Spleen (tissue), 11 donors: Measurements from ENCODE around the gene IQGAP2. TPM values are rescaled to one million over a fixed set of nuclear protein-coding genes. Genes with fewer than 3 reads are reported as not detected.
"Not testable (repeated sequence)": the region's sequence is repeated elsewhere in the genome, so short reads cannot be mapped to it uniquely, and the experiment has no call there.

ENCODE experiments used
- DNase-seq: peaks from one replicate; pipeline ENCODE4 v3.0.0-alpha.2; 2020
- H3K27ac ChIP-seq, 8 donors: fragments of 200-600 bp; sonication (generic) in 7 of 8; 1 replicate in 4 of 8; 2 replicates in 4 of 8; pipeline versions ENCODE4 v1.5.0 to v1.8.0; 2016 to 2021; ENCODE audit warnings: inconsistent platforms in 4 of 8, mild to moderate bottlenecking in 4 of 8, moderate library complexity in 1 of 8
- H3K27me3 ChIP-seq, 7 donors: fragments of 200-600 bp; sonication (generic) in 6 of 7; replicated peaks in 1 of 7; 1 replicate in 4 of 7; 2 replicates in 3 of 7; pipeline versions ENCODE4 v1.5.0 to v1.8.0; 2016 to 2021; ENCODE audit warnings: inconsistent platforms in 3 of 7, mild to moderate bottlenecking in 1 of 7
- H3K36me3 ChIP-seq, 6 donors: fragments of 200-600 bp; sonication (generic) in 5 of 6; 1 replicate in 4 of 6; 2 replicates in 2 of 6; pipeline versions ENCODE4 v1.5.0 to v1.8.0; 2016 to 2021; ENCODE audit warnings: inconsistent platforms in 2 of 6
- H3K4me1 ChIP-seq, 6 donors: fragments of 200-600 bp; sonication (generic) in 5 of 6; 1 replicate in 3 of 6; 2 replicates in 3 of 6; pipeline versions ENCODE4 v1.5.0 to v1.8.0; 2016 to 2021; ENCODE audit warnings: inconsistent platforms in 3 of 6
- H3K4me3 ChIP-seq, 8 donors: fragments of 200-600 bp; sonication (generic) in 7 of 8; 1 replicate in 4 of 8; 2 replicates in 4 of 8; pipeline versions ENCODE4 v1.5.0 to v1.8.0; 2016 to 2021; ENCODE audit warnings: inconsistent platforms in 4 of 8, mild to moderate bottlenecking in 4 of 8, moderate library complexity in 2 of 8
- H3K9me3 ChIP-seq, 8 donors: fragments of 200-600 bp; sonication (generic) in 7 of 8; 1 replicate in 4 of 8; 2 replicates in 4 of 8; pipeline versions ENCODE4 v1.5.0 to v1.8.0; 2016 to 2021; ENCODE audit warnings: inconsistent platforms in 4 of 8
- POLR2A ChIP-seq, 3 donors: fragments of 450-650 bp; IDR thresholded peaks; one replicate each; pipeline ENCODE4 v1.5.1; 2017; ENCODE audit warnings: antibody characterized with exemption in 3 of 3, mild to moderate bottlenecking in 1 of 3
- POLR2AphosphoS5 ChIP-seq, 3 donors: sonication (generic); formaldehyde crosslinking; IDR thresholded peaks; one replicate each; pipeline ENCODE4 v1.5.1; 2017; ENCODE audit warnings: antibody characterized with exemption in 3 of 3
- WGBS, 5 donors: extraction: QIAGEN DNeasy Blood & Tissue Kit in 3 of 5; methylation state at CpG; one replicate each; pipeline versions ENCODE4 v1.1.5 to v1.1.7; 2013 to 2018; 5-methylcytosine and 5-hydroxymethylcytosine counted together
- intact Hi-C: fragments of 100-400 bp; cut with DNase I; formaldehyde crosslinking; loops from one replicate; pipeline ENCODE4 v1.15.0; 2023; ENCODE audit warnings: low total_unique reads
- polyA plus RNA-seq, 3 donors: library from polyadenylated mRNA; stranded (reverse); fragments of 200-250 nt; gene quantifications; one replicate each; pipeline ENCODE4 v1.2.1, GENCODE V29; 2013
- total RNA-seq, 7 donors: library from RNA; depleted of rRNA in 3 of 7; stranded (reverse); fragments of >200 nt in 3 of 7; fragmentation: NEBNext Ultra II Directional in 4 of 7; extraction: Animal tissue kit (Norgen Biotek cat#: 25700) in 4 of 7; gene quantifications; one replicate each; pipeline versions ENCODE4 v1.1.0 to v1.2.1, GENCODE V29; 2016 to 2021
- TF ChIP-seq, protein P1 (sequence below), 11 experiments: fragments of 200-600 bp in 7 of 11; fragments of 450-650 bp in 4 of 11; sonication (generic) in 4 of 11; IDR thresholded peaks in 8 of 11; conservative IDR thresholded peaks in 3 of 11; 1 replicate in 7 of 11; 2 replicates in 4 of 11; pipeline versions ENCODE4 v1.4.0 to v1.8.0; 2016 to 2021; ENCODE audit warnings: antibody characterized with exemption in 11 of 11, inconsistent platforms in 4 of 11, mild to moderate bottlenecking in 1 of 11
- donor health status: healthy with polysubstance abuse.
- donor health status: DM: no; HTN: no; CAD: no; lungs with moderate emphysema.
- donor health status: DM: no; HTN: no; CAD: no.
- donor health status: Bipolar disorder and iron deficiency.
- donor health status: healthy.
- donor health status: DM: no; HTN: no; CAD: no.
- donor health status: DM: yes; HTN: yes; CAD: no.

Gene IQGAP2
- total and polyA plus RNA-seq, 10 donors, result 9.3 to 83.6 (median 52.8) TPM

DNA sequence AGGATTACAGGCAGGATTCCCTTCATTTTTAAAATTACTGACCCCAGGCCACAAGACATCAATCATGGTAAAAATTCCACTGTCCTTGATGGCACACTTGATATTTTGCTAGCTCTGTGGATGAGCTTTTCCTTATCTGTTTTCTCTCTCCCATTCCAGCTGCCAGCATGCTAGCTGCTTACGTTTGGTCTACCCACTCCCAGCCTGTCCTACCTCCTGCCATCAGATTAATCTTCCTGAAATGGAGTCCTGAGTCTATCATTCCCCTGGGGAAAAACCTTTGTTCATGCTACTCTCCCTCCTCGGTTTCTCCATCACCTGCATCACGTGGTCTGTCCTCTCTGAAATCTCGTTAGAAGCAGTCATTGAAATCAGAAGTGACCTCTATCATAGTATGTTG is 111.2 kb downstream of the IQGAP2 start:
- no peak overlapping the region for H3K27ac ChIP-seq
- intact Hi-C loops, result no loop called here
- H3K36me3 ChIP-seq, result peaks cover 0 to 11% (median 0%) of the 10 kb centered on the region in 6 donors
- H3K4me1 ChIP-seq, result no peaks in the 10 kb centered on the region
- 74 to 86% (median 82%) methylated on average over 4 of the region's 4 CpGs for WGBS, 5 donors
- no peak overlapping the region for H3K4me3 ChIP-seq
- no peak for TF ChIP-seq POLR2A (IDR thresholded peaks at IDR 0.05)
- TF ChIP-seq, protein P1, sequence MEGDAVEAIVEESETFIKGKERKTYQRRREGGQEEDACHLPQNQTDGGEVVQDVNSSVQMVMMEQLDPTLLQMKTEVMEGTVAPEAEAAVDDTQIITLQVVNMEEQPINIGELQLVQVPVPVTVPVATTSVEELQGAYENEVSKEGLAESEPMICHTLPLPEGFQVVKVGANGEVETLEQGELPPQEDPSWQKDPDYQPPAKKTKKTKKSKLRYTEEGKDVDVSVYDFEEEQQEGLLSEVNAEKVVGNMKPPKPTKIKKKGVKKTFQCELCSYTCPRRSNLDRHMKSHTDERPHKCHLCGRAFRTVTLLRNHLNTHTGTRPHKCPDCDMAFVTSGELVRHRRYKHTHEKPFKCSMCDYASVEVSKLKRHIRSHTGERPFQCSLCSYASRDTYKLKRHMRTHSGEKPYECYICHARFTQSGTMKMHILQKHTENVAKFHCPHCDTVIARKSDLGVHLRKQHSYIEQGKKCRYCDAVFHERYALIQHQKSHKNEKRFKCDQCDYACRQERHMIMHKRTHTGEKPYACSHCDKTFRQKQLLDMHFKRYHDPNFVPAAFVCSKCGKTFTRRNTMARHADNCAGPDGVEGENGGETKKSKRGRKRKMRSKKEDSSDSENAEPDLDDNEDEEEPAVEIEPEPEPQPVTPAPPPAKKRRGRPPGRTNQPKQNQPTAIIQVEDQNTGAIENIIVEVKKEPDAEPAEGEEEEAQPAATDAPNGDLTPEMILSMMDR (IDR thresholded peaks at IDR 0.05 in 8 of 11, conservative IDR thresholded peaks at IDR 0.05 in 3 of 11), result no peak
- H3K9me3 ChIP-seq, result peaks cover 0 to 12% (median 3%) of the 10 kb centered on the region in 8 donors
- no peak for DNase-seq
- H3K27me3 ChIP-seq, result no peaks in the 10 kb centered on the region

DNA sequence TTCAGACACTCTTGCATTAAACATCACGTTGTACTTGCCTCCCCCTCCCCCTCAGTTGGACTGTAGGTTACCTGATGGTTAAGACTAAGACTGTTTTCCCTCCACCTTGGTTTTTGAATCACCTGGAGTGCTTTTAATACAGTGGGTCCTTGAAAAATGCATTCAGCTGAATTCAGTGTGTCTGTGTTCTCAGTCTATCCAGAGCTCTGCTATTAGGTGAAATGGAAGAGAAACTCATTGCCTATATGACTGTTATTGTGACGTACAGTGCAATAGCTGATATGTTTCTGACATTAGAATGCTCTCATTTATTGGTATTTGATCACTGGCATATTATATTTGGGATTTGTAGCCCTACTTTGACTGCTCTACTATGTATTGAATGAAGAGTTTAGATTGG is 111.6 kb downstream of the IQGAP2 start:
- intact Hi-C loops, result no loop called here
- no peak for DNase-seq
- H3K27me3 ChIP-seq, result no peaks in the 10 kb centered on the region
- no peaks in the 10 kb centered on the region for H3K4me1 ChIP-seq
- TF ChIP-seq, protein P1 (IDR thresholded peaks at IDR 0.05 in 8 of 11, conservative IDR thresholded peaks at IDR 0.05 in 3 of 11), result no peak
- TF ChIP-seq POLR2A (IDR thresholded peaks at IDR 0.05), result no peak
- TF ChIP-seq POLR2AphosphoS5 (IDR thresholded peaks at IDR 0.05), result no peak
- no peak overlapping the region for H3K27ac ChIP-seq
- H3K4me3 ChIP-seq, result no peak overlapping the region
- H3K9me3 ChIP-seq, result peaks cover 0 to 12% (median 3%) of the 10 kb centered on the region in 8 donors
- WGBS, 5 donors, result 70 to 92% (median 83%) methylated on average over 2 of the region's 2 CpGs
- H3K36me3 ChIP-seq, result peaks cover 0 to 11% (median 0%) of the 10 kb centered on the region in 6 donors

DNA sequence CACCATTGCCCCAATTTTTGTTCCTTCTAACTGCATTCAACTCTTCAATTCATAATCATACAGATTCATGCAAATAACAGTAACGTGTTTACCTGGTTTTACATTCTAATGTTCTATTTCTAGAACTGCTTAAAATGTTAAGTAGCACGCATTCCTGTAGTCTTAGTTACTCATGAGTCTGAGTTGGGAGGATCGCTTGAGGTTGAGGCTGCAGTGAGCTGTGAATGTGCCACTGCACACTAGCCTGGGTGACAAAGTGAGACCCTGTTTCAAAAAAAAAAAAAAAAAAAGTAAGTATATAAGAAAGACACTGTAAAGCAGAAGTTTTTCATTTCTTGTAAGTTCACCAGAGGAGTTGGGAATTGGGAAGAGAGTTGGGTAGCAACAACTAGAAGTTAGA is 114.2 kb downstream of the IQGAP2 start:
- no peak for TF ChIP-seq POLR2A (IDR thresholded peaks at IDR 0.05)
- no peak for TF ChIP-seq POLR2AphosphoS5 (IDR thresholded peaks at IDR 0.05)
- TF ChIP-seq, protein P1 (IDR thresholded peaks at IDR 0.05 in 8 of 11, conservative IDR thresholded peaks at IDR 0.05 in 3 of 11), result no peak
- 88 to 95% (median 92%) methylated on average over 3 of the region's 3 CpGs for WGBS, 5 donors
- H3K27ac ChIP-seq, result no peak overlapping the region
- DNase-seq, result no peak
- H3K4me3 ChIP-seq, result no peak overlapping the region
- no peaks in the 10 kb centered on the region for H3K36me3 ChIP-seq
- no peaks in the 10 kb centered on the region for H3K27me3 ChIP-seq
- H3K9me3 ChIP-seq, result peaks cover 0 to 12% (median 3%) of the 10 kb centered on the region in 8 donors
- intact Hi-C loops, result no loop called here
- H3K4me1 ChIP-seq, result peaks cover 0 to 11% (median 3%) of the 10 kb centered on the region in 6 donors

- DNase-seq, H3K27me3 ChIP-seq, H3K4me3 ChIP-seq, H3K36me3 ChIP-seq, intact Hi-C loops, H3K27ac ChIP-seq: not testable (repeated sequence)
- H3K9me3 ChIP-seq, result peaks cover 0 to 12% (median 3%) of the 10 kb centered on the region in 8 donors
- peaks cover 0 to 11% (median 3%) of the 10 kb centered on the region in 6 donors for H3K4me1 ChIP-seq
- WGBS, 5 donors, result 75 to 93% (median 82%) methylated on average over 5 of the region's 5 CpGs
Observed at GRCh38 chr5:76518246-76518645, 115.2 kb downstream of the IQGAP2 start.
